SKM-1 treated with dmso at 0.1 percent for 144 hours (cell line): ENCODE measurements around the gene PTTG1.

Source experiments
- DNase-seq: peaks from one replicate; lab custom pipeline; 2025; ENCODE audit not compliant: unreplicated experiment; lab: John Stamatoyannopoulos, UW

PTTG1 gene

DNA sequence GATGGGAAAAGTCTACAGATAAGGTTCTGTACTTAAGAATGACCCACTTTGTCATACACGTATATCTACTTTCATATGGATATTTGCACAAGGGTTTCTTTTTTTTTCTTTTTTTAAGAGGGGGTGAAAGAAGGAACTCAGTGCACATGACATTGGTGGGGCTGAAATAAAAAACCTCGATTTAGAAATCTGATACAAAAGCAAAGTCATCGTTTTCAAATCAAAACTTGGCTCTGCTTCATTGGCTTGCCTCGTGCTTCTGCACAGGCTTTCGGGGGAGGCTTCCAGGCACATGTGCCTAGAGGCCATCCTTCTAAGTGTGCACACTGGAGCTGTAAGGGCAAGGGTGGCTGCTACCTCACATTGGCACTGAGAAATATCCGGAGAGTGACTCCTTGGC, 31.1 kb downstream of the PTTG1 start:
- no peak for DNase-seq

DNA sequence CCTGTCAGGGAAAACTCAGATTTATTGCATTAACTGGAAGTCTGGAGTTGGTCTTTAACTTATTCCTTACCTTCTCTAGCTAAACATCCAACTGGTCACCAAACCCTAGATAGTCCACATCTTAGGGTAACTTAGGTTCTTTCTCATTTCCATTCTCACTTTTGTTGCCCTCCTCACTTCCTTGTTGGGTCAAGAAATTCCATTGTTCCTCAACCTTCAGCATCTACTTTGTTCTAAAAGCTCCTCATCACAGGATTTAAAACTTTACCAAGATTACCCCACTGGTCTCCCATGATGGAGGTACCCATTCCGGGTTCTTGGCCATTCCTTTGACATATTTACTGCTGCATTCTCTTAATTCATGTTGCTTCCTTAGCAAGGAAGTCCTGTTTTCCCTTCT, 32.1 kb downstream of the PTTG1 start:
- no peak for DNase-seq

DNA sequence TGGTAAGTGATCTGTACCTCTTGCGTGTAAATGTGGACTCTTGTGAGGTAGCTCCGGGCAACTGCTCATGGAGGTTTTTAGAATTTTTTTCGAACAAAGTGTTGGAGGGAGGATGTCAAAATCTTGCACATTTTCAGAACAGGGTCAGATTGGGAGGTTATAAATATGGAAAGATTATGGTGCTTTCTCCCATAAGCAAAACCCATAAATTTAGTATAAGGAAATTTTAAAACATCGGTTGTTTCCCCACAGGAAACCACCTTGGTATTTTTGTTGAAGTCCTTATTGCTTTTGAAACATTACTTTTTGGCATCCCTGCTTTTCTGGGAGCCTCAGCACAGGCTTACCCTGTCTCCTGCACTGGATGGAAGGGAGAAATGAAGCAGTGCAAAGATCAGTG, 33.9 kb downstream of the PTTG1 start:
- DNase-seq: no peak

DNA sequence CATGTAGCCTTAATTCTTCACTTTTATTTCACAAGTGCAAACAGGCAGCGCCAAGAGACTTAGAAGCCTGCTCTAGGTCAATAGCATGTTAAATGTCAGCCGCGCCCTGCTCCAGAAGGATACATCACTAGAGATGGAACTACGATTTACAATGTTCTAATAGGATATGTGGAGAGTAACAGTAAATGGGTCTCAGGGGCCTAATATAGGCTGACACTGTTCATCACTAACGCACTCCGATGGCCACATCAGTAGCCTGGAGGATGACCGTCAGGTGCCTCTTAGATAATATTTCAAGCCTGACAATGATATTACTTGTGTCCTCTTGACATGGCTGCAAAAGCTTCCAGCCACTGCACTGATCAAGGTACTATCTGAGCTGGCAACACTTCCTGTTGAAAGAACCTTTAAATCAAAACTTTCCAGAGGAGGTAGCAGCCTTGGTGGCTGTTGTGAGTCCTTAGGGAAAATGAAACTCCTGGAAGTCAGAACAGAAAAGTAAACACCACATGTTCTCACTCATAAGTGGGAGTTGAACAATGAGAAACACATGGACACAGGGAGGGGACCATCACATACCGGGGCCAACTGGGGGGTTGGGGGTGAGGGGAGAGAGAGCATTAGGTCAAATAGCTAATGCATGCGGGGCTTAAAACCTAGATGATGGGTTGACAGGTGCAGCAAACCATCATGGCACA, 35.0 kb downstream of the PTTG1 start:
- DNase-seq: no peak

DNA sequence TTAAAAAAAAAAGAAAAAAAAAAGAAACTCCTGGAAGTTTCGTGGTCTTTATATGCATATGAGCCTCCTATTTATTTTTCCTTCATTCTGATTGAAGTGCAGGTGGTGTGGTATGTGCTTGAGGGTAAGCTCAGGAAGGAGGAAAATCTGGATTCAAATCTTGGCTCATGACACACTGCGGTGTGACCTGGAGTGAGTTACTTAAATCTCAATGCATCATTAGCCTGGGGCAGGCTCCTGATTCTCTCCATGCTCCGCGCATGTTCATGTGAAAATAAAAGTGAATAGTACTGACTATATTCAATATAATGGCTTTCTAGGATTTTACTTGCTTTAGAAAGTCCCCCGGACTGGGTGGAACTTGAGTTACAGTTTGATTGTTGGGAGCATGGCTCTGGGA, 35.6 kb downstream of the PTTG1 start:
- DNase-seq: no peak

DNA sequence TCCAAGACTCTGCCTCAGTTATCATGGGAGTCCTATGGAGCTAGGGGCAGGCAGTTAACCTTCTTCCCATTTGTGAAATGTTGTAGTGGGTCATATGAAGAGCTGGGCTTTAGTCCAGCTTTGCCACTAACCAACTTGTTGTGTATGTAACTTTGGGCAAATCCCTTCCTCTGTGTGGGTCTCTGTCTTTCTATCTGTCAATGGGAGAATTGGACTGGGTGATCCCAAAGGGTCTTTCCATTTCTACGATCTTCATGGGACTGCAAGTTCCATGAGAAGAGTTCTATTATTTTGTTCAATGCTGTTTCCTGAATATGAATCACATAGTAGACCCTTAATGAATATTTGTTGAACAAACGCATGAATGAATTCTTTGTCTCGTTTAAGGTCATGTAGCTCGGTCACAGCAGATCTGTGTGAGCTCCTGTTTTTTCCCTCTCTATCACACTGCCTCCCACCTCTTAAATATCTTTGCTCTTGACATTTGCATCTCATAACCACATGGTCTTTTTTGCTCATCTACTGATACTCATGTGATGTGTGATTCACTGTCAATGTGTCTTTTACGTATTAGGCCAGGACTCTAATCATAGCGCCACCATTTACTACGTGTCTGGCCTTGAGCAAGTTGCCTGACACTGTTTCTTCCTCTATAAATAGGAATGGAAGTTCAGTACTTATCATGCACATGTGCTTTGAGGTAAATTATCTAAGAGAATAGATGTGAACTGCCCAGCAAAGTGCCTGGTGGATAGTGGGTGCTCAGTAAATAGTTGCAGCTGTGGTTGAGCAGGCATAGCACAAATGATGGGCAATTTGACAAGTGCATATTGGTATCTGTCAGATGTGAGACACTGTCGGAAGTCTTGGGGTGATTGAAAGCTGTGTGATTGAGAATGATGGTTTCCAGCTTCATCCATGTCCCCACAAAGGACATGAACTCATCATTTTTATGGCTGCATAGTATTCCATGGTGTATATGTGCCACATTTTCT, 37.4 kb downstream of the PTTG1 start:
- DNase-seq: no peak

DNA sequence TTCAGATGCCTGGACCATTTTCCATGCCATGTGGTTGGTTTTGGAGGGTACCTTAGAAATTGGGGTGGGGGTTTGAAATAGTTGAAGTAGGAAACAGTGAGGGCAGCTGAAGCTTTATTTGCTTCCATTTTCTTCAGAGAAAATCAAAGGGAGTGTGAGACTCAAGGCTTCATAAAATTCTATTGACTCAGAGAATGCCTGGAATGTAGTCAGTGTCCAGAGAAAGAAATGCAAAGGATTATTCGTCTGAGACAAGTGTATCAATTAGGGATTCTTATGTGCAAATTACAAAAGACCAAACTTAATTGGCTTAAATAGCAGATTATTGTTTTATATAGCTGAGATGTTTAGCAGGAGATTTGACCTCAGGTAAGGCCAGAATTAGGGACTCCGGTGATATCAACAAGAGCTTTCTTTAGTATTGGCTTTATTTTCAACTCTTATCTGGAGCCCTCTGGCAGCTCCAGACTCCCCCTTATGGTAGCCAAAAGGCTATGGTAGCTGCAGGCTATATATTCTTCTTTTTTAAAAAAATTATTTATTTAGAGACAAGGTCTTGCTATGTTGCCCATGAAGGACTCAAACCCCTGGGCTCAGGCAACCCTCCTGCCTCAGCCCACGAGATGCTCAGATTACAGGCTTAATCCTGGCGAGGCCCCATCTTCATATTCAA, 38.9 kb downstream of the PTTG1 start:
- no peak for DNase-seq

DNA sequence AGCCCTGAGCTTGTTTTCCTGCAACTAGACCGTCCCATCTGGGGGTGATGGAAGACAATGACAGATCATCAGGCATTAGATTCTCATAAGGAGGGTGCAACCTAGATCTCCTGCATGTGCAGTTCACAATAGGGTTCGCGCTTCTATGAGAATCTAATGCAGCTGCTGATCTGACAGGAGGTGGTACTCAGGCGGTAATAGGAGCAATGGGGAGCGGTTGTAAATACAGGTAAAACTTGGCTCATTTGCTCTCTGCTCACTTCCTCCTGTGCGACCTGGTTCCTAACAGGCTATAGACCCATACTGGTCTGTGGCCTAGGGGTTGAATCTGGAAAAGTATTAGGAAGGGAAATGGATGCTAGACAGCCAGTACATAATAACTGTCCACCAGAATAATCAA, 39.7 kb downstream of the PTTG1 start:
- no peak for DNase-seq

DNA sequence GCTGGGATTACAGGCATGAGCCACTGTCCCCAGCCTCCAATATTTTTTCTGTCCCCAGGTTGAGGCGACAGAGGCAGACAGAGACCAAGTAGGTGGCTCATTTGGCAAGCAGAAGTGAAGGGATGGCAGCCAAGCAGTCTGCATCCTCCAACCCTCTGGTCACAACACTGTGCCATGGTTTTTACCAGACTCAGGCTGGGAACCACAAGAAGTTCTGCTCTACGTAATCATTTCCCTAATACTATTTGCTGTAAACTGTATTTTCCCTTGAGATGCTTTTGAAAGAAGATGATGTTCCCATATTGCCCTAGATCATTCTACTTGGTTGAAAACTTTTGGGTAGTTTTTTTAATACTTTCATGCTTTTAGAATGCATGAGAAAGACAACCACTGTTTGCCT, 40.5 kb downstream of the PTTG1 start:
- no peak for DNase-seq

DNA sequence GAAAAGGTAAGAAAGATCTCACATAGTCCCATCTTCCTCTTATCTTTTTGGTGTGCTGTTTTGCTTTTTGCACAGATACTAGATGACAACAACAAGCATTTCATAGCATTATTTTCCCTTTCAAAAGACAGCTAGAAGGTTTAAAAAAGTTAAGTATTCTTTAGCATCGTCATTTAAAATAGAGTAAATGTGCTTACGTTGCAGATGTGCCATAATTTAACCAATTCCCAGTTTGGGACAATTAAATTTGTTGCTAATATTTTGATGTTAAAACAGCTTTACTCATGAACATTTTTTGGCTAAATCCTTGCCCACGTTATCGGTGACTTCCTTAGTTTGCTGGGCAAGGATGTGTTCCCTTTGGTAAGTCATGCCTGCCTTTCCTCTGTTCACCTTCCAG, 41.6 kb downstream of the PTTG1 start:
- no peak for DNase-seq

DNA sequence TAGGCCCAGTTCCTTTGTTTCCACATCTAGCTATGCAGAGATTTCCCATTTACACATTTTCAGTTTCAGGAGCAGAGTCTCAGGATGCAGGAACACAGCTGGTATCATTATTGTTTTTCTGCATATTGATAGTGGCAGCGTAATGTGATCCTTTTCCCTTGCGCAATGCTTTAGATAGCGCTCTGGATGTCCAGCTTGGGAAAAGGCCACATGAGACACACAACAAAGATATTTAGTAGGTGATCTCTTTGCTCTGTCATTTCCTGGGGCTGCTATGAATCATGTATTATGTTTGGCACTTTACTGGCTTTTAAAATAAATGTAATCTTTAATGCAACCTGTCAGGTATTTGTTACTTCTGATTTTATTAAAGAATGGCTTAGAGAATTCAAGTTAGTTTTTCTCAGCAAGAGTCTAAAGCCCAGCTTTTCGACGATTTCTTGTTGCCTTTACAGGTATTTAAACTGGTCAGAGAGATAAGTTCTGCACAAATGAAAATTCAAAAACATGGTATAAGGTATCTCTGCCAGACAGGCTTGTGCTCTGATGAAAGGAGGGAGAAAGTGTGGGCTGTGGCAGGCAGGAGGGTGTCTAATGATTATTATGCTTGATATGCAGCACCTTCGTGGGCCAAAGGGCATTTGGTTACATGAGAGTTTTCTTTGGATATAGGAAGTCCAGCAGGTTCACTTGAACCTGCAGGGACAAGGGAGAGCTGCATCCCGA, 42.2 kb downstream of the PTTG1 start:
- DNase-seq: no peak

DNA sequence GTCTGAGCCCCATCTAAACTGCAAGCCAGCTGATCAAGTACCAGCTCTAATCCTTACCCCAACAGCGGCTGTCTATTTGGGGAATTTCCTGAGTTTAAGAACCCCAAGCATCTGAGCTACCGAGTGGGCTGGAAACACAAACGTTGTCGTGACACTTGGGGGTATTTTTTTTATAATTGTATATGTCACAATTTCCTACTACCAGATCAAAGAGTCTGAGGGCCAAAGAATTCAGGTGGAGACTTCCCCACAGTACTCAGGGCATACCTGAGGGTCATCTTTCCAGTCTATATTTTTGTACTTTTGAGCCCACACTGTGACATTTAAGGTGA, 42.8 kb downstream of the PTTG1 start:
- no peak for DNase-seq

DNA sequence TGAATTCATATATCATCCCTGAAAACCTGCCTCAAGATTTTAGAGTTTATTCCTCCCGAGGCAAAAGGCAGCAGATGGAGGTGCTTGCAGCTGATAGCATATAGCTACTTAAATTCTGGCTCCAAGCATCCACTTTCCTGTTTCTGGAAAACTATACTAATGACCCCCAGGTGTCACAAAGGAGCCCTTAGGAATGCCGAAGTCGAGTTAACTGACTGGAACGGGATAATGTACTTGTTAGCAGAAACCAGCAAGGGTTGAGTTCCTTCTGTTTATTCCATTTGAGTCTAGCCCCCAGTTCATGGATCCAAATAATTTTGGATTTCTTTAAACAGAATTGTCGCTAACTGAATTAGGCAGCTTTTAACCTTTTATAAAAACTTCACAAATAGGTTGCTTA, 44.5 kb downstream of the PTTG1 start:
- DNase-seq: no peak

DNA sequence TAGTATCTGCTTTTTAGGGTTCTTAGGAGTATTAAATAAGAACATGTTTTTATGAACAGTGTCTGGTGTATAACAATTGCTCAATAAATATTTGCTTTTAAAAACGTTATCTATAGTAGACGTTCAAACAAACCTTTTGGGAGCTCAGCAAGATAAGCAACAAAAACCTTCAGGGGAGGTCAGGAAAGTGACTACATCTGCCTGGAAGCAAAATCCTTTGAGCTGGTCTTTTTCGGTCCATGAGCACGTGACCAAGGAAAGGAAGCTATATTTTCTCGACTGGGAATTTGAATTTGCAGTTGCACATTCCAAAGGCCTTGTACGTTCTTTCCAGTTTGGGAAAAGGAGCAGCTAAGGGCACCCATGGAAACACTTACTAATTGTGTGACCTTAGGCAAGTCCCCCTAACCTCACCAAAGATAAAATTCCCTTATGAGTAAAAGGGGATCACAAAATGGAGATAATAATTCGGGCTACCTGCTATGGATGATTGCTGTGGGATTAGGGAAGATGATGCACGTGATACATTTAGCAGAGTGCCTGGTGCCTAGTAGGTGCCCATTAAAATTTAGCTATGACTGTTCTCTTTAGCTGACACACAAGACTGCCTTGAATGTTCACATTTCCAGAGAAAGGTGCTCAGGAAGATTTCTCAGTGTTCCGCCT, 45.4 kb downstream of the PTTG1 start:
- DNase-seq: no peak

DNA sequence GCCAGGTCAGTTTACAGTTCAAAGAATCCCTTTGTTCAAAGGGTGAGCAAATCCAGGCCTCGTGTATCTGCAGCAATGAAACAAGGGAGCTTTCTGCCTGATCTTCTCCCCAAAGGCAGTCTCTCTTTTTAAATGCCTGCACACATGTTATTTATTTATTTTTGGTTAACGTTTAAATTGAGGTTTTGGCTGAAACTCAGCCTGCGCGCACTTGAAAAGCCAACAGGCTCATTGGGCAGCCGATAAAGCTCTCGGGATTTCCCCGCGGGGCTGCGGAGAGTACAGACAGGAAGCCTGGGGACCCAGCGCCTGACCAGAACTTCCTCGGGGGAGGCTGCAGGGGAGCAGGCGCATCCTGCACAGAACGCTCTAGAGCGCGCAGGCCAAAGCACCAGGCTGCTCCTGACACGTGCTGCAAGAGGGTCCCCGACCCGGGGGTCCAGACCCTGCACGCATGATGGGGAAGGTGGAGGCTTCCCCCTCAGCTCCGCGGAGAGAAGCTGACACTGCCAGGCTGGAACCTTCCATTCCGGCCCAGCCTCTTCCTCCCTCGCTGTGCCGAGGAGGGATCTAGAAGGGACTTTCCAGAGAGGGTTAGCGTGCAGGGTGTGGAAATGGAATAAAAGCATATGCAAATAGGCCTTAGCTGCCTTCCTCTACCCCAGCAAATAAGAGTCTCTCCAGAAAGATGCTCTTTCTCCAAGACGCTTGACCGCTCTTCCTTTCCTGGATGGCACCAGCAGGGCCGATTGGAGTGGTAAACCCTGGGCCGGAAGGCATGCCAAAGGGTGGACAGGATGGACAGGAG, 46.1 kb downstream of the PTTG1 start:
- DNase-seq: peak; percentile 51

DNA sequence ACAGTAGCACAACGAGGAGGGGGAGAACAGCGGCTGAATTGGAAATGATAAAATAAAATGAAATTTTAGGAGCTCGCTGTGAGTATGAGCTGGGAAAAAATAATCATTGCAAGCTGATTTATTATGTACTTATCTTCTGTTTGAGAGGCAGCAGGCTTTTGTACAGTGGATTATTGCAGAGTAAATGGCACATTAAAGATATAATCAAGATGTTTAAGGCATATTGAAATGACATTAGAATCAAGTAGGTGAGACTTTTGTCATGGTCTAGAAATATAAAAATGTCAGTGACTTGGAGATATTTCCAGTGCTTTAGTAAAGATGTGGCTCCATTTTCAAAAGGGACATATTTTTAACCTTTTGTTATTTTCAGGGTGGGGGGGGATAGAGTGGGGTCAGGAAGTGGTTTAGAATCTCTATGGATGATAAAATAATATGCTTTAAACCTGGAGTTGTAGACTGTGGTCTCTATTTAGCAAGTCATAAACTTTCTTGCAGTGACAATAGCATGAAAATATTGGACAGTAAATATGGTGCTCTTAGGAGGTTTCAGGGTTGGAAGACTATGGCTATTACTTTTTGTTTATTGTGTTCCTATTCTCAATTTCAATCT, 46.8 kb downstream of the PTTG1 start:
- no peak for DNase-seq

DNA sequence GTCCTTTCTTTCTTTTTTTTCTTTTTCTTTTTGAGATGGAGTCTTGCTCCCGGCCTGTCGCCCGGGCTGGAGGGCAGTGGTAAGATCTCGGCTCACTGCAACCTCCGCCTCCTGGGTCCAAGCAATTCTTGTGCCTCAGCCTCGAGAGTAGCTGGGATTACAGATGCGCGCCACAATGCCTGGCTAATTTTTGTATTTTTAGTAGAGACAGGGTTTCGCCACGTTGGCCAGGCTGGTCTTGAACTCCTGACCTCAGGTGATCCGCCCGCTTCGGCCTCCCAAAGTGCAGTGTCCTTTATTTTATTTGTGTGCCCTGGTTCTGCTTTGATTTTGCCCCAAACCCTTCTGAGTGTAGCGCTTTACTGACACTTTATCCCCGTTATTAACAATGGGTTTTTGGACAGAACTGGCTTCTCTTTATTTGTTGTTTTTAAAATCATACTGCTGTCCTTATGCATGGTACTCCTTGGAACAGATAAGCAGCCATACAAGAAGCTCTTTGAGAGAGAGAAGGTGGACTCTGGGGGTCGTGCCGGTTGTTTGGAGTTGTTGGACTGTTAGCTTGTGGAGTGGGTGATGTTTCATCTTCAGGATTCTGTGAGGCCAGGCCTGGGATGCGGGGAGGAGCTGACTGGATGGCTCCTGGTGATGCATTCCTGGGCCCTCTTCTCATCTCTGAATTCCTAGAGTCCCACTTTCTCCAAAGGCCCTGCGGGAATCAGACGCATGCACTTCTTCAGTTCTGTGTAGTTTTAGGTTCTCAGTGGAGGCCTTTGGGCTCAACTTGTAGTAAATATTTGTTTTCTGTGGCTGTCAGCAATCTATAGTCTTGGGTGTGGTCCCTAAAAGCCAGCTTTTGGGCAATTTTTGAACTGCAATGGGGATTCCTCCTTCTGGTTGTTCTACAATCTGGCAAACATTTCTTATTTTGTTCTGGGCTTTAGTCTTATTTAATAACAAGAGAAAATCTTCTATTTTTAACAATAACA, 47.8 kb downstream of the PTTG1 start:
- DNase-seq: no peak
